DOHH2 (cell line): Measurements from ENCODE around the gene CHFR.

Source experiments
- H3F3A ChIP-seq: fragments of 200-600 bp; sonication (generic), shearing (Covaris generic); 2 replicates; pipeline ENCODE4 v1.6.0; 2016; ENCODE audit warnings: antibody characterized with exemption, mild to moderate bottlenecking; ENCODE audit not compliant: control insufficient read depth, insufficient read depth
- H3K27ac ChIP-seq: fragments of 200-600 bp; sonication (generic); 2 replicates; pipeline ENCODE4 v1.5.1; 2014; ENCODE audit warnings: low read depth, mild to moderate bottlenecking, low read length, moderate library complexity
- H3K27me3 ChIP-seq: fragments of 200-600 bp; sonication (generic); 2 replicates; pipeline ENCODE4 v1.6.1; 2014; ENCODE audit warnings: mild to moderate bottlenecking, low read length, mixed read lengths; ENCODE audit not compliant: control insufficient read depth
- H3K36me3 ChIP-seq: fragments of 200-600 bp; sonication (generic); 2 replicates; pipeline ENCODE4 v1.6.1; 2014; ENCODE audit warnings: mild to moderate bottlenecking, low read length, moderate library complexity, mixed read lengths; ENCODE audit not compliant: control insufficient read depth
- H3K4me1 ChIP-seq: fragments of 200-600 bp; sonication (generic); 2 replicates; pipeline ENCODE4 v1.6.1; 2014; ENCODE audit warnings: mild to moderate bottlenecking, low read length, mixed read lengths; ENCODE audit not compliant: control insufficient read depth
- H3K4me2 ChIP-seq: fragments of 200-600 bp; sonication (generic); 2 replicates; pipeline ENCODE4 v1.6.0; 2014; ENCODE audit warnings: mild to moderate bottlenecking, low read length, moderate library complexity
- H3K4me3 ChIP-seq: fragments of 200-600 bp; sonication (generic); 2 replicates; pipeline ENCODE4 v1.5.1; 2014; ENCODE audit warnings: mild to moderate bottlenecking, low read length, mixed read lengths
- H3K79me2 ChIP-seq: fragments of 200-600 bp; sonication (generic); 2 replicates; pipeline ENCODE4 v1.6.1; 2014; ENCODE audit warnings: mild to moderate bottlenecking, low read length, mixed read lengths; ENCODE audit not compliant: control insufficient read depth
- H3K9me2 ChIP-seq: fragments of 200-600 bp; sonication (generic); replicated peaks from 2 replicates; pipeline ENCODE4 v1.6.1; 2014; ENCODE audit warnings: mild to moderate bottlenecking, low read length, mixed read lengths; ENCODE audit not compliant: control insufficient read depth
- H3K9me3 ChIP-seq: fragments of 200-600 bp; sonication (generic); 2 replicates; pipeline ENCODE4 v1.6.1; 2014; ENCODE audit warnings: antibody characterized with exemption, low read length, mixed read lengths; ENCODE audit not compliant: control insufficient read depth, insufficient read depth
- H4K20me1 ChIP-seq: fragments of 200-600 bp; sonication (generic); 2 replicates; pipeline ENCODE4 v1.6.0; 2014; ENCODE audit warnings: low read depth, mild to moderate bottlenecking, antibody characterized with exemption, low read length, moderate library complexity; ENCODE audit not compliant: control insufficient read depth, insufficient read depth
- EZH2phosphoT487 ChIP-seq: fragments of 200-600 bp; sonication (generic); IDR thresholded peaks from 2 replicates; pipeline ENCODE4 v1.6.1; 2017; ENCODE audit warnings: borderline replicate concordance, mild to moderate bottlenecking, antibody characterized with exemption, low read length, moderate library complexity, mixed read lengths
- TF ChIP-seq, protein P1 (sequence below): fragments of 200-600 bp; sonication (generic); IDR thresholded peaks from one replicate; pipeline ENCODE4 v1.5.1; 2014; ENCODE audit warnings: antibody characterized with exemption, mild to moderate bottlenecking, low read depth, low read length; ENCODE audit not compliant: poor library complexity, severe bottlenecking

CHFR gene

DNA sequence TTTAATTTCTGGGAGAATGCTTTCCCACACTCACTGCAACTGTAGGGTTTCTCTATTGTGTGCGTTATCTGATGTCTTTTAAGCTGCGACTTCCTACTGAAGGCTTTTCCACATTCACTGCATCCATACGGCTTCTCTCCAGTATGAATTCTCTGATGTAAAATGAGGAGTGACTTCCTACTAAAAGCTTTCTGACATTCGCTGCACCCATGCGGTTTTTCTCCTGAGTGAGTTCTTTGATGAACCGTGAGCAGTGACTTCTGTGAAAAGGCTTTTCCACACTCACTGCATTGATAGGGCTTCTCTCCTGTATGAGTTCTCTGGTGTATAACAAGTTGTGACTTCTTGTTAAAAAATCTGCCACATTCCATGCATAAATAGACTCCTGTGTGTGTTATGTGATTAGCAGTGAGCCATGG is 39.0 kb upstream of the CHFR start:
- H3K9me2 ChIP-seq = no peaks in the 10 kb centered on the region
- H3K4me2 ChIP-seq = no peak overlapping the region
- no peaks in the 10 kb centered on the region for H3K27me3 ChIP-seq
- H4K20me1 ChIP-seq = no peaks in the 10 kb centered on the region
- no peaks in the 10 kb centered on the region for H3F3A ChIP-seq
- peaks cover 67% of the 10 kb centered on the region for H3K9me3 ChIP-seq
- H3K79me2 ChIP-seq = no peaks in the 10 kb centered on the region
- H3K27ac ChIP-seq = no peak overlapping the region
- H3K4me1 ChIP-seq = no peaks in the 10 kb centered on the region
- H3K4me3 ChIP-seq = no peak overlapping the region
- H3K36me3 ChIP-seq = no peaks in the 10 kb centered on the region
- no peak for TF ChIP-seq EZH2phosphoT487
- TF ChIP-seq, protein P1, sequence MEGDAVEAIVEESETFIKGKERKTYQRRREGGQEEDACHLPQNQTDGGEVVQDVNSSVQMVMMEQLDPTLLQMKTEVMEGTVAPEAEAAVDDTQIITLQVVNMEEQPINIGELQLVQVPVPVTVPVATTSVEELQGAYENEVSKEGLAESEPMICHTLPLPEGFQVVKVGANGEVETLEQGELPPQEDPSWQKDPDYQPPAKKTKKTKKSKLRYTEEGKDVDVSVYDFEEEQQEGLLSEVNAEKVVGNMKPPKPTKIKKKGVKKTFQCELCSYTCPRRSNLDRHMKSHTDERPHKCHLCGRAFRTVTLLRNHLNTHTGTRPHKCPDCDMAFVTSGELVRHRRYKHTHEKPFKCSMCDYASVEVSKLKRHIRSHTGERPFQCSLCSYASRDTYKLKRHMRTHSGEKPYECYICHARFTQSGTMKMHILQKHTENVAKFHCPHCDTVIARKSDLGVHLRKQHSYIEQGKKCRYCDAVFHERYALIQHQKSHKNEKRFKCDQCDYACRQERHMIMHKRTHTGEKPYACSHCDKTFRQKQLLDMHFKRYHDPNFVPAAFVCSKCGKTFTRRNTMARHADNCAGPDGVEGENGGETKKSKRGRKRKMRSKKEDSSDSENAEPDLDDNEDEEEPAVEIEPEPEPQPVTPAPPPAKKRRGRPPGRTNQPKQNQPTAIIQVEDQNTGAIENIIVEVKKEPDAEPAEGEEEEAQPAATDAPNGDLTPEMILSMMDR = no peak

DNA sequence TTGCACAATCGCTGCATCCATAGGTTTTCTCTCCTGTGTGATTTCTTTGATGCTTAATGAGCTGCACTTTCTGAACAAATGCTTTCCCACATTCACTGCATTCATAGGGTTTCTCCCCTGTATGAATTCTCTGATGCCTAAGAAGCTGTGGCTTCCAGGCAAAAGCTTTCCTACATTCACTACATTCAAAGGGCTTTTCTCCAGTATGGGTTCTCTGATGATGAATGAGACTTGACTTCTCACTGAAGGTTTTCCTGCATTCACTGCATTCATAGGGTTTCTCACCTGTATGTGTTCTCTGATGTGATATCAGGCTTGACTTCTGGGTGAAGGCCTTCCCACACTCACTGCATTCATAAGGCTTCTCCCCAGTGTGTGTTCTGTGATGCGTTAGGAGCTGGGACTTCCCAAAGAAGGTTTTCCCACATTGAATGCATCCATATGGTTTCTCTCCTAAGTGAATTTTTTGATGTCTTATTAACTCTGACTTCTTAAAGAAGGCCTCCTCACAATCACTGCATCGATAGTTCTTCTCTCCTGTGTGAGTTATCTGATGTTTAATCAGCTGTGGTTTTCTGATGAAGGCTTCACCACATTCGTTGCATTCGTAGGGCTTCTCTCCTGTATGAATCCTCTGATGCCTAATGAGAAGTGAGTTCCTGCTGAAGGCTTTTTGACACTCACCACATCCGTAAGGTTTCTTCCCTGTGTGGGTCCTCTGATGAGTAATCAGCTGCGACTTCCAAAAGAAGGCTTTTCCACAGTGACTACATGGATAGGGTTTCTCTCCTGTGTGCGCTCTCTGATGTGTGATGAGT is 38.4 kb upstream of the CHFR start:
- Histone ChIP-seq H3K4me3 (no peak overlapping the region), H3K27me3 (no peaks in the 10 kb centered on the region), H3K9me2 (no peaks in the 10 kb centered on the region), H3K4me2 (no peak overlapping the region), H4K20me1 (no peaks in the 10 kb centered on the region), H3K4me1 (no peaks in the 10 kb centered on the region), H3F3A (no peaks in the 10 kb centered on the region), H3K27ac (no peak overlapping the region), H3K36me3 (no peaks in the 10 kb centered on the region), H3K9me3 (peaks cover 70% of the 10 kb centered on the region), H3K79me2 (no peaks in the 10 kb centered on the region)
- TF ChIP-seq, protein P1 = no peak
- no peak for TF ChIP-seq EZH2phosphoT487

DNA sequence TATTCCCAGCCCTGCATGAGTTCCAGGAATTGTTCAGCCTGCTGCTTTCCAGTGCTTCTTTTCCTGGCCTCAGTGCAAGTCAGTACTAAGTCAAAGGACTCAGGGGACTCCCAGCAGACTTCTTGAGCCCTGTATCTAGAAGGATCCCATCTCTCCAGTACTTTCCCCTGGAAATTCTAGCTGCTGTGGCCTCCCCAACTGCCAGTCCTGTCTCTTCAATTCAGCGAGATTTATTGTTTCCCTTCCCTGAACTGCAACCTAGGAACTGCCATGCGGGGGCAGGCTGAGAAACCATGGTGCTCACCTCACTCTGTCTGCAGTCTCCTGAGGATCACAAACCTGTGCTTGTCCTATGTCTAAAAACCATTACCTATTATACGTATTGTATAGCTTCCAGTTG is 37.0 kb upstream of the CHFR start:
- TF ChIP-seq, protein P1 = no peak
- TF ChIP-seq EZH2phosphoT487 = no peak
- no peak overlapping the region for H3K4me3 ChIP-seq

More for the DNA sequence above, 37.0 kb upstream of the CHFR start:
- H3K9me2 ChIP-seq = no peaks in the 10 kb centered on the region
- H3F3A ChIP-seq = no peaks in the 10 kb centered on the region
- no peak overlapping the region for H3K27ac ChIP-seq
- no peaks in the 10 kb centered on the region for H4K20me1 ChIP-seq
- no peak overlapping the region for H3K4me2 ChIP-seq
- H3K4me1 ChIP-seq = no peaks in the 10 kb centered on the region
- H3K79me2 ChIP-seq = no peaks in the 10 kb centered on the region
- peaks cover 61% of the 10 kb centered on the region for H3K9me3 ChIP-seq
- no peaks in the 10 kb centered on the region for H3K27me3 ChIP-seq
- no peaks in the 10 kb centered on the region for H3K36me3 ChIP-seq
